Measurements from ENCODE around the gene DEAF1. TPM values are rescaled to one million over a fixed set of nuclear protein-coding genes. Genes with fewer than 3 reads are reported as not detected.

The DEAF1 gene
- total RNA-seq, 1 experiment from 2014 or later = 33.9 TPM

- ChIA-PET CTCF (no interaction called here), RAD21 (ENCODE audit: low non-redundant PET in 1 of 2, low total read pairs in 2 of 2, uncharacterized antibody in 2 of 2, unreplicated experiment in 2 of 2) (no interaction called here), POLR2A (interaction anchor here (1.2 kb wide), 1 partner anchor 116 kb away, joined by 3 read pairs; the partner anchor contains the start of gene PHRF1)
- Histone ChIP-seq H3K9me2 (ENCODE audit: insufficient read depth) (no peaks in the 10 kb centered on the region), H3K27me3 (ENCODE audit: insufficient read depth, low read length) (no peaks in the 10 kb centered on the region), H3K79me2 (ENCODE audit: insufficient read depth, low read length) (peaks cover 31% of the 10 kb centered on the region), H3K9ac (ENCODE audit: low read length) (no peak overlapping the region), H3K4me3 (replicated peaks in 1 of 2; ENCODE audit: low read depth in 1 of 2, low read length in 2 of 2) (no peak overlapping the region), H3K9me3 (ENCODE audit: control insufficient read depth in 1 of 2, insufficient read depth in 1 of 2, low read depth in 1 of 2, low read length in 2 of 2) (no peaks in the 10 kb centered on the region), H3K27ac (ENCODE audit: low read depth, low read length) (no peak overlapping the region), H3K36me3 (ENCODE audit: control insufficient read depth in 1 of 2, insufficient read depth in 2 of 2, low read length in 2 of 2) (peaks cover 7 to 9% of the 10 kb centered on the region in 2 experiments; a peak in 3 of 4 replicates), H3K4me1 (ENCODE audit: control insufficient read depth in 1 of 2, insufficient read depth in 2 of 2, low read length in 2 of 2) (peaks cover 8 to 27% of the 10 kb centered on the region in 2 experiments), H2AFZ (ENCODE audit: low read depth, low read length, poor library complexity, severe bottlenecking) (no peak overlapping the region), H4K20me1 (ENCODE audit: insufficient read depth) (no peaks in the 10 kb centered on the region), H3K4me2 (ENCODE audit: low read length) (no peak overlapping the region)
- TF ChIP-seq CTCF (IDR thresholded peaks at IDR 0.05 in 2 of 3, conservative IDR thresholded peaks at IDR 0.05 in 1 of 3; ENCODE audit: borderline replicate concordance in 1 of 3, insufficient read depth in 1 of 3, low read depth in 2 of 3, low read length in 2 of 3) = no peak
- TF ChIP-seq POLR2AphosphoS5 (IDR thresholded peaks at IDR 0.05; ENCODE audit: low read depth, low read length) = no peak
- TF ChIP-seq SRF (IDR thresholded peaks at IDR 0.05; ENCODE audit: low read depth) = no peak
- TF ChIP-seq ZFX (IDR thresholded peaks at IDR 0.05) = no peak
- TF ChIP-seq REST (IDR thresholded peaks at IDR 0.05; ENCODE audit: low read depth) = no peak
- BruUV-seq (replicated peaks) = no TSS peak
- ATAC-seq (no peak), DNase-seq (ENCODE audit: low read depth, low spot score) (no peak)
- intact Hi-C loops (cut with micrococcal nuclease) = no loop called here
Measured at GRCh38 chr11:691710-692590, 3.1 kb downstream of the DEAF1 start.

Measured in HCT116 (cell line).